Measurements from ENCODE around the gene PPP4R1.
A peak's percentile ranks its signal among the peaks of the same experiment; 100 is the strongest.

The PPP4R1 gene

GRCh38 chr18:9587924-9588323 lies 26.4 kb downstream of the PPP4R1 start:
- DNase-seq (ENCODE audit: low spot score): no peak

- no peak for DNase-seq (ENCODE audit: low spot score)
Measured at GRCh38 chr18:9586814-9587213, 27.5 kb downstream of the PPP4R1 start.

GRCh38 chr18:9581667-9582066 lies 32.7 kb downstream of the PPP4R1 start:
- DNase-seq (ENCODE audit: low spot score): no peak

GRCh38 chr18:9578306-9578705 lies 36.1 kb downstream of the PPP4R1 start:
- no peak for DNase-seq (ENCODE audit: low spot score)

- DNase-seq (ENCODE audit: low spot score): no peak
Measured at GRCh38 chr18:9577361-9577760, 37.0 kb downstream of the PPP4R1 start.

GRCh38 chr18:9575558-9575957 lies 38.8 kb downstream of the PPP4R1 start:
- peak; percentile 45 for DNase-seq (ENCODE audit: low spot score)

GRCh38 chr18:9574473-9575115 lies 39.8 kb downstream of the PPP4R1 start:
- no peak for DNase-seq (ENCODE audit: low spot score)

- no peak for DNase-seq (ENCODE audit: low spot score)
Measured at GRCh38 chr18:9571546-9571945, 42.8 kb downstream of the PPP4R1 start.

- DNase-seq (ENCODE audit: low spot score): no peak
Measured at GRCh38 chr18:9570255-9570654, 44.1 kb downstream of the PPP4R1 start.

- DNase-seq (ENCODE audit: low spot score): no peak
Measured at GRCh38 chr18:9569178-9569577, 45.2 kb downstream of the PPP4R1 start.

- DNase-seq (ENCODE audit: low spot score): no peak
Measured at GRCh38 chr18:9568186-9568585, 46.2 kb downstream of the PPP4R1 start.

GRCh38 chr18:9565407-9565806 lies 49.0 kb downstream of the PPP4R1 start:
- no peak for DNase-seq (ENCODE audit: low spot score)

- DNase-seq (ENCODE audit: low spot score): no peak
Measured at GRCh38 chr18:9563331-9563730, 51.0 kb downstream of the PPP4R1 start.

GRCh38 chr18:9562584-9562983 lies 51.8 kb downstream of the PPP4R1 start:
- no peak for DNase-seq (ENCODE audit: low spot score)

- DNase-seq (ENCODE audit: low spot score): no peak
Measured at GRCh38 chr18:9561759-9562158, 52.6 kb downstream of the PPP4R1 start.

GRCh38 chr18:9559253-9559652 lies 55.1 kb downstream of the PPP4R1 start:
- no peak for DNase-seq (ENCODE audit: low spot score)

- DNase-seq (ENCODE audit: low spot score): no peak
Measured at GRCh38 chr18:9558387-9559064, 55.8 kb downstream of the PPP4R1 start.

- no peak for DNase-seq (ENCODE audit: low spot score)
Measured at GRCh38 chr18:9557250-9557943, 57.0 kb downstream of the PPP4R1 start.

GRCh38 chr18:9552616-9553015 lies 61.7 kb downstream of the PPP4R1 start:
- DNase-seq (ENCODE audit: low spot score): no peak

GRCh38 chr18:9552191-9552590 lies 62.2 kb downstream of the PPP4R1 start:
- DNase-seq (ENCODE audit: low spot score): no peak

GRCh38 chr18:9550429-9550828 lies 63.9 kb downstream of the PPP4R1 start:
- DNase-seq (ENCODE audit: low spot score): no peak

- no peak for DNase-seq (ENCODE audit: low spot score)
Measured at GRCh38 chr18:9549405-9549804, 65.0 kb downstream of the PPP4R1 start.

GRCh38 chr18:9547782-9548181 lies 66.6 kb downstream of the PPP4R1 start:
- DNase-seq (ENCODE audit: low spot score): no peak
